HG03439 (cell line): ENCODE results near the gene TMEM258.

Experiments used
- ATAC-seq: cut with Tn5 transposase; IDR thresholded peaks from one replicate; pipeline ENCODE4 v1.9.1; 2021; ENCODE audit warnings: mild to moderate bottlenecking, moderate library complexity; ENCODE audit not compliant: unreplicated experiment

Gene TMEM258

DNA sequence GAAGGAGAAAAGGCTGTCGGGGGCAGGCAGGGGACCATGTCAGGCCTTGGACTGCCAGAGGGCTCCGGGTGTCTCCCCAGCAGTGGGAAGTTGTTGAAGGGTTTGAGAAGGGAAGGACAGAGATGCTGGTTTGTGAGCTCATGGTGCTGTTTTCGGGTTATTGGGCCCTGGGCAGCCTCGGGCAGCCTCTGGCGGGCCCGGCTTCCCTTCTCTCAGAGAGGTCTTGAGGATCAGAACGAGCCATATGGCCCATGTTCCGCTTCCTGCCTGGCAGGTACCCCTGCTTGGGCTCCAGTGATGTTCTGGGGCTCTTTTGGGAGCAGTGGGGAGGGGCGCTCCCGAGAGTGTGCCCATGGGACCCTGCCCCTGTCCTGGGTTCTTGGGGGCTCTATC is 30.2 kb downstream of the TMEM258 start:
- ATAC-seq = no peak

DNA sequence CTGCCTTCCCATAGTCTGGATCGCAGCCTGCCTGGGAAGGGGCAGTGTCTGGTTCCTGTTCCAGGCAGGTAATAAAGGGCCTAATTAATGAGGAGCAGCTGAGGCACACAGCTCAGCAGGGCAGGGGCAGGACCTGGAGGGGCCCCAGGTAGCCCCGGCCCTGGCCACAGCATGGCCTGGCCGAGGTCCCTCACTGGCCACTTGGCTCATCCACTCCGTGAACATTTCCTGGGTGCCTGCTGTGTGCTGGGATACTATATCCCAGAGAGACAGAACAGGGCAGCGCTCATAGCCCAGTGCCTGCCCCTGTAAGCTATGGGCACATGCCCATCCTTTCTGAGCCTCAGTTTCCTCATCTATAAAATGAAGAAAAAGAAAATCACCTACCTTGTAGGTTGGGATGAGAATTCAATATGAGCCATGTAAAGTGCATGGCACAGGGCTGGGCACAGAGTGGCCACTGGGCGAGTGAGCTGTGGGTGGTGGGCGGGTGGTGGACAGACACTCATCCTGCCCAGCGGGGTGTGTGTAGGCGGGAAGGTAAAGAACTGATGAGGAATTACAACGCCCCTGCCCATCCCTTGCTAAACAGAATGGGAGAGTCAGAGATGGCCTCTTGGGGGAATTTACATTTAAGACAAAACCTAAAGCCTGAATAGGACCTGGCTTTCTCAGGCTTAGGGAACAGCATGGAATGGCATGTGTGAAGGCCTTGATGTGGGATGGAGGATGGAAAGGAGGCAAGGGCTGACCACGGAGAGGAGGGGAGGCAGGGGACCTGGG is 30.8 kb downstream of the TMEM258 start:
- no peak for ATAC-seq

DNA sequence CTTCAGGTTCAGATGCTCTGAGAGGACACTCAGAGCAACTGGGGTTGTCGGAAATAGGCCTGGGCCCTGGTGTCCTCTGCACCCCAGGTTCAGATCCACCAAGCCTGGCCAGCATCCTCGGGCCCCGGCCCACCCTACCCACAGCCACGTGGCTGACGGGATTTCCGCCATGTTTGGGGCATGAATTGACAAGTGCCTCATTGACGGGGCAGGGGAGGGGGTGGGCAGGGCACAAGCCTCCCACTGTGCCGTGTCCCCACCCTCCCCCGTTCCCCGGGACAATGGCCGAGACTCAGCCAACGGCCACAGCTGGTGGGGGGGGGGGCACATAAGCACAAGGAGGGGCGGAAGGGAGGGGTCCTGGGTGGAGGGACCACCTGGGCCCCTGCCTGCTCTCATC is 31.5 kb downstream of the TMEM258 start:
- ATAC-seq = no peak

DNA sequence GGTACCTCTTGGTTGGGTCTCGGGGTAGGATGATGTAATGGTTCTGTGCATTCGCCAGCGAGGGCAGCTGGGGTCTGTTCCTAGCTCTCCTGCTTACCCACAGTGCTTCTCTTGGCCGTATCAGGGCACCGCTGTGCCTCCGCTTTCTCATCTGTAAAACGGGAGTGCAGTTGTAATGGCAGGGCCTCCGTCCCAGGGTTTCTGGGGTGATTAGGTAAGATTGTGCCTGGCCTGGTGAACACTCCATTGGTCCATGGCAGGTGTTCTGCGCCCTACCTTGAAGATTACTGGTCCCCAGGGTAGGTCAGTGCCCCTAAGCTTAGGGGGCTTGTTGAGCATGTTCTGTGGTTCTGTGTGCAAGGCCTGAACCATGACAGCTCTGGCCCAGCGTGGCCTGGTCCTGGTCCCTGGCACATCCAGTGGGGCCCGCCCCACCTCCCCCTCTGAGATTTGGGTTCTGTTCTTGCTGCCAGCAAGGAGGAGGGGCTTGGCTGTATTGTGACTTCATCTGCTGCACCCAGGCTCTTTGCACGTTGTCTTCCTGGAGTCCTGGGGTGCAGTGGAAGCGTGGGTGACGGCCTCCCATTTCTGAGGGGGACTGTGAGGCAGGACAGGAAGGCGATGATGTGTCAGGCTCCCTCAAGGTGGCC is 35.1 kb downstream of the TMEM258 start:
- no peak for ATAC-seq

DNA sequence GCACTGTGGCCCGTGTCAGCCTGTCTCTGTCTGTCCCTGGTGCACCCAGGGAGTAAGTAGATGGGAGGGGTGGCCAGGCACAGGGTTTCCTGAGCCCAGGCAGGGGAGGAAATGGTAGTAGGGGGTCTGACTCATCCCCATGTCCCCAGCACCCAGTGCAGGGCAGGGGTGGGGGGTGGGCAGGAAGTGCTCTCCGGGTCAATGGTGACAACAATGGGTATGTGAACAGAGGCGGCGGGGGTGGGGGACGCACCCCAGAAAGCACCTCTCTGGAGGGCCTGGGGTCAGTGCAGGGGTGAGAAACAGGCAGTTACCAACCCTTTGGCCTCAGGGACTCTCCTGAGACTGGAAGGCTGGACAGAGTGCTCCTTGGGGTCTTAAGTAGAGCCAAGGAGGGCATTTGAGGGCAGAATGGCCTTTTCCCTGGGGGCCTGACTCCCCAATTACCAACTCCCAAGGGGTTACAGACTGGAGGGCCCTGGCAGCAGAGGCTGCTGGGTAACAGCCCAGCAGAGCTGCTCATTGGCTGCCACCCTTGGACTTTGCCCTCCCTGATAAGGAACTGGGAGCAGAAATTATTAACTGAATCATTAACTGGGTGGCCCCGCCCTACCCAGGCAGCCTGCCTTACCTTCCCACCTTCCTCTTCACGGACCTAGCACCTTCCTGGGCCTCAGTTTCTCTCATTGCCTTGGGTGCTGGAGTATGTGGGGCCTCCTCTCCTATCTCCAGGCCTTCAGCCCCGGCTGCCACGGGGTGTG is 35.8 kb downstream of the TMEM258 start:
- ATAC-seq = no peak

DNA sequence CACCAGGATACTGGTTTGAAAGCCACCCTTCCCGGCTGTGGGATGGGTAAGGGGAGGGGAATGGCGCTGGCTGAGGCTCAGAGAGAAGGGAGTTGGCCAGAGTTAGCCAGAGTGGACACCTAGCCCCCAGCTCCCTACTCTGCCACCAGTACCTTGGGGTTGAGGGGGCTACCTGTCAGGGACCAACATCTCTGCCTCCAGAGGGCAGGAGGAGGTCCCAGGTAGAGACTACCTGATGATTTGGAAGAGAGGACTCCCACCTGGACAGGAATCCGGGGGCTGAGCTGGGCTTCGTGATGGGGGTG is 36.3 kb downstream of the TMEM258 start:
- no peak for ATAC-seq

DNA sequence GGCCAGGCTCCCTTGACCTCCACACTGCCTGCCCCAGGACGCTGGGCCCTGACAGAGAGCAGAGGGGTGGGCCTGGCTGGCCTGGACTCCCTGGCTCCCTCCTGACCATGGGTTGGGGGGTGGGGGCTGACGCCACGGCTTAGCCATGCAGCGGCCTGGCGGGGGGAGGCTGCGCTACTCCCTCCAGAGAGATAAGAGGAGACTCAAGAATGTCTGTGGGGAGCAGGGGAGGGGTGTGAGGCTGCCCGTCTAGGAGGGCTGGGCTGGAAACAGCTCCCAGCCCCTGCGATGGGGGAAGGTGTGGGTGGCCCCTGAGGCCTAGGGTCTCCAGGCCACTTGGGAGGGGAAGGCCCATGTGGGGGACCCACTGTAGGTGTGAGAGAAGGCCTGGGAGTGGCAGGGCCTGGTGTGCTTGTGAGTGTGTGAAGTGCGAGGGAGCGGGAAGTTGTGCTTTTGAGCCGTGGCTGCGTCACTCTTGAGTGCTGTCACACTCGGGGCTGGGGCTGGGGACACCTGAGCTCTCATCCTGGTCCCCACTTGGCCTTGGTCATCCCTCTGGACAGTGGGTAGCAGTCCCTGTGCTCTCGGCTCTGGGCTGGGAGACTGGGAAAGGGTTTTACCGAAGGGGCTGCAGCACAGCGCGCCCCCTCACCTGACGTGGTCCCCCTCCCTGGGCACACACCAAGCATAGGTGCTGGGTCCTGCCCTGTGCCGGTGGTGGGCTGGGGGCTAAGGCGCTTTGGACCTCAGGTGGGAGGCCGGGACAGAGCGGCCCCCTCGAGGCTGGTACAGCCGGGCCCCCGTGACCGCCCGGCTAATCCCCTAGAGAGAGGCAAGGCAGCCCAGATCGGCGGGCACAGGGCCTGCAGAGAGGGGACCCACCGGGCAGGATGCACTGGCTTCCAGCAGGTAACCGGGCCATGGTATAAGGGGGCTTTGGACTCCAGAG is 37.6 kb downstream of the TMEM258 start:
- no peak for ATAC-seq

DNA sequence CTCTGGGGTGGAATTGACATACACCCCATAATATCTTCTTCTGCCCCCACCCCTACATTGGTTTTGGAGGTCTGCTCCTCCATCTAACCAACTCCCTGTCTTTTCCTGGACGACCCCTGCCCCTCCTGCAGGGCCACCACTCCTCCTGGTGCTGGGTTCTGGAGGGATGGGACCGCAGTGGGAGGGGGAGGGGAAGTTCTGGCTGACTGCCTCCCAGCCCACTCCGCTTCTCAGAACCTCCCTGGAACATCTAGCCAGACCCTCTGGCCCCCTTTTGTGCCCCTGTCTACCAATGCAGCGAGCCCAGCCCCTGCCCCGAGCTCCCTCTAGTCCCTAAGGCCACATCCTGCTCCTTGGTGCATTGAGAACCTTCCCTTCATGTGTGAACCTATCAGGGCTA is 38.7 kb downstream of the TMEM258 start:
- no peak for ATAC-seq

DNA sequence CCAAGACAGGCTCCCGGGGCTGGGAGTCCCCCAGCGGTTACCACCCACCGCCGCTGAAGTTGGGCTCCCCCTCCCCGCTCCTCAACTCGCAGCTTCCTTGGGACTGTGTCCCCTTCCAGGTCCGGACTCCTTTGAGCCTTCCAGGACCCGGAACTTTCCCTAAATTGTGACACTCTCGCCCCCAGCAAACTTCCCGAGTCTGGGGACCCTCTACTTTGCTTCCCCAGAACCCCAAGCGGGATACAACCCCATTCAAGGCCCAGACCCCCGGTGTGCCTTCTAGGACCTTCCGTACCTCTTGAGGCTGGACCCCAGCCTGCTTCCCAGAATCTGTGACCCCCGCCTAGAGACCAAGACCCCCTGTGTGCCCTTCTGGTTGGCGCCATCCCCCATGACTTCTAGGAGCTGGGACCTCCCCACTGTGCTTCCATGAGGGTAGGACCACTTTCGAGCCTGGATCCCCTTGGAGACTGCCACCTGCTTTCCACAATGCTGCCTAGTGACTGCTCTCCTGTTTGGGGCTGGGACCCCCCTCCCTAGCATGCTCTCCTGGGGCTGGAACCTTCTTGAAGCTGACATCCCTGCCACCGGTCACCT is 39.4 kb downstream of the TMEM258 start:
- ATAC-seq = no peak

DNA sequence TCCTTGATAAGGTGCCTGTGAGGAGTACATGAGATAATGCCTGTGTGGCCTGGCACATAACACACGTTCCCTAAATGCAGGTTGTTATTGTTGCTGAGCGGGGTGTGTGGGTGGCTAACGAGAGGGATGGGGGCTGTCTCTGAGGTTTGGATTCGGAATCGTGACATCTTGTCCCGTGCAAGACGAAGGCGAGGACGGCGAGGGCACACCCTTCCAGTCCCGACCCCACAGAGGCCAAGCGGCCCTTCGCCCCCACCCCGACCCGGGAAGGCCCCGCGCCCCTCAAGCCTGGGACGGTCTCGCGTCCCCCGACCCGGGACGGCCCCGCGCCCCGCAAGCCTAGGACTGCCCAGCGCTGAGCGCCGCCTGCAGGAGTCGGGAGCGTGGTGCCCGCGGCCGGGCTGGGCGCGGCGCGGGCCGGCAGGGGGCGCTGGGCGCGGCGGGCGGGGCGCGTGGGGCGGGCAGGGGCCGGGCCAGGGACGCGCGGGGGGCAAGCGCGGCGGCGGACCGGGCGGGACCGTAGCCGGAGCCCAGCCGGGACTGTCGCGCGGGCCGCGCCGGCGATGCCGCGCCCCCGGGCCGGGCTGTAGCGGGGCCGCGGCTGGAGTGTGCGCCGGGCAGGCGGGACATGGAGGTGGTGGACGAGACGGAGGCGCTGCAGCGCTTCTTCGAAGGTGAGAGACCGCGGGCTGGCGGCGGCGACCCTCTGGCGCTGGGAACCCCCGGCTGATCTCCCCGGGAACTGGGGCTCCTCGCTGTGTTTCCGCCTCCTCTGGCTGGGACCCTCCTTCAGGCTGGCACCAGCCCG is 40.1 kb downstream of the TMEM258 start, which contains the start of gene MYRF:
Gene MYRF (plus strand): TSS at position 520 of the 808 bp plus-strand sequence. CDS start 109 bp downstream, at position 629.
- ATAC-seq = no peak

DNA sequence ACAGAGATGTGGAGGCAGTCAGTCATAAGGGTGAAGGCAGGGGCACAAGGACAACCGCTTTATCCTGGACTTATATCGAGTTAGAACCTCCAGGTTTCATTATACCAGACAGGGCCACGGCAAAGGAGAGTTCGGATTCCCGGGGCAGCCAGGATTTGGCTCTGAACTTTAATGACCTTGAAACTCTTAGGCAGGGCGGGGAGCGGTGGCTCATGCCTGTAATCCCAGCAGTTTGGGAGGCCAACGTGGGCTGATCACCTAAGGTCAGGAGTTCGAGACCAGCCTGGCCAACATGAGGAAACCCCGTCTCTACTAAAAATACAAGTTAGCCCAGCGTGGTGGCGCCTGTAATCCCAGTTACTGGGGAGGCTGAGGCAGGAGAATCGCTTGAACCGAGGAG is 41.0 kb downstream of the TMEM258 start:
- no peak for ATAC-seq

DNA sequence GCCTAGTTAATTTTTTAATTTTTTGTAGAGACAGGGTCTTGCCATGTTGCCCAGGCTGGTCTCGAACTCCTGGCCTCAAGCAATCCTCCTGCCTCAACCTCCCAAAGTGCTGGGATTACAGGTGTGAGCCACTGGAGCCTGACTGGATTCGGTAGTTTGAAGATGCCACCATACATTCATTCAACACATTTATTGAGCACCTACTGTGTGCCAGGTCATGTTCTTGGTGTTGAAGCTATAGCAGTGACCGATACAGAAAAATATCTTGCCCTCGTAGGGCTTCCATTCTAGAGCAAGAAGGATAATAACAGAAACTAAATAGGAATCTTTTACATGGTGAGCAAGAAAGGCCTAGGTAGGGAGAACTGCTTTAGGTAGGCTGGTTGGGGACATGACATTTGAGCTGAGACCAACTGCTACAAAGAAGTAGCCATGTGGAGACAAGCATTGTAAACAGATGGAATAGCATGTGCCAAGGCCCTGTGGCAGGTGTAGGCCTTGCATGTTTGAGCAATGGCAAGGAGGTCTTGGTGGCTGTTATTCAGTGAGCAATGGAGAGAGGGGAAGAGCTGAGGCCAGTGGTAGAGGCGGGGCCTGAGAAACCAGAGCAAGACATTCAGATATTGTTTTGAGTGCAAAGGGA is 41.6 kb downstream of the TMEM258 start:
- no peak for ATAC-seq

DNA sequence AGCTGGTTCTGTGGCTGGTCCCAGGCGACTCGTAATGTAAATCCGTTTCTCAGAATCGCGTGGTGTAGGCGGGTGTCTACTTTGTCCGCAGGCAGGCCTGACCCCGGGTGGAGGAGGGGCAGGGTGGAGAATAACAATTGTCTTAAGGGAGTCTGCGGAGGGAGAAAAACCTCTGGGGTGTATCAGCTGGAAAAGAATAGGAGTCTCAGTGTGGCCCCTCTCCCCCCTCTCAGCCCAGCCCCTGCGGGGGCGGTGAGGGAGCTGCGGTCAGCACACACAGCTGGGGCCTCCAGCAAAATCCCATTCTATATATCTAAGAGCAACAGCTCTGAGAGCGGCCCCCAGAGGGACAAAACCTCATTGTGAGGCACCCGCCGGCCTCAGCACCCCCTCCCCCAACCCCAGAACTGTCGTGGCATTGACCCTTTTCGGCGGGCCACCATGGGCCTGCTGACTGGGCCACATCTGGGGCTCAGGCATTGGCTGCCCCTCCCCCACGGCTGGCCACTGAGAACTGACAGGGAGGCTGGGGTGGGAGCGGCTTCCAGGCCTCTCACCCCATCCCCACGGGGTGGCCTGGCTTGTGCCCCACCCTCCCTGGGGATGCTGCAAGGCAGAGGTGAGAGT is 42.7 kb downstream of the TMEM258 start:
- no peak for ATAC-seq

DNA sequence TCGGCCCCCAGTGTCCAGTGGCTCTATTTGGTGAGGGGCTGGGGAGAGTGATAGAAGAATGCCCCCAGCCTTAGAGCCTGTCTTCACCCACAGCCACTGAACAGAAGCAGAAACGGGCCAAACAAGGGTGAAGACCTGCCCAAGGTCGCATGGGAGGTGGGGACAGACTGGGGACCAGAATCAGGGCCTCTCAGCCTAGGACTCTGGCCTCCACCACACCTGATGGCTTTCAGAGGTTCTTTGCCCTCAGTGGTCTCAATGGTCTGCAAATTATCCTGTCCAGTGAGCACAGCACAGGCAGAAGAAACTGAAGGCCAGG is 44.5 kb downstream of the TMEM258 start:
- no peak for ATAC-seq

DNA sequence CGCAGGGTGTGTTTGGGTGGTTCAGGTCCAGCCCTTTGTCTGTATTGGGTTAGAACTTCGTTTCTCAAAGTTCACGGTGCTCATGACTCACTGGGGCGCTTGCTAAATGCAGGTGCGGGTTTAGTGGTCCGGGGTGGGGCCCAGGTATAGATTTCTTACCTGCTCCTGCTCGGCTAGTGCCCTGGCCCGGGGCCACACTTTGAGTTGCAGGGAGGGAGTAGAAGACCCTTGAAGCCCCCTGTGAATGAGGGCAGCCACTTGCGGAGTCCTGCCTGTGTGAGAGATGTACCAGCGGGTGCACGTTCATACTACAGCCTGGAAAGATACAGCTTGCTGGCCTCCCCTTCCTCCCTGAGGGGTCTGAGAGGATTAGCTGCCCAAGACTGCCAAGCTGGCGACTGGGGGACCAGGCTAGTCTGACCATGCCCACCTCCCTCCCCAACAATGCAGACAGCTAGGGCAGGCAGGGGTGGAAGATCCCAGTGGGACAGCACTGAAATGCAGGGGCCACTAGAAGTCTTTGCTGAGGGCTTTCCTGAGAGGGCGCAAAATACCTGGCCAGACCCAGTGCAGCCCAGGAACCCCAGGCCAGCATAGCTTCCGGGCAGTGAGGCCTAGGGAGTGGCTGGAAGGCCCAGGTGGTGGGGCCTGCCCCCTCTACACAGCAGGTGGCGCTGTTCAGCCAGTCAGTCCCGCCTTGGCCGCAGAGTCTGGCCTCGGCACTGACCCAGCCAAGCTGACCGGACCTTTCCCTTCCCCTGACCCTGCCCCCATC is 45.0 kb downstream of the TMEM258 start:
- ATAC-seq = no peak

DNA sequence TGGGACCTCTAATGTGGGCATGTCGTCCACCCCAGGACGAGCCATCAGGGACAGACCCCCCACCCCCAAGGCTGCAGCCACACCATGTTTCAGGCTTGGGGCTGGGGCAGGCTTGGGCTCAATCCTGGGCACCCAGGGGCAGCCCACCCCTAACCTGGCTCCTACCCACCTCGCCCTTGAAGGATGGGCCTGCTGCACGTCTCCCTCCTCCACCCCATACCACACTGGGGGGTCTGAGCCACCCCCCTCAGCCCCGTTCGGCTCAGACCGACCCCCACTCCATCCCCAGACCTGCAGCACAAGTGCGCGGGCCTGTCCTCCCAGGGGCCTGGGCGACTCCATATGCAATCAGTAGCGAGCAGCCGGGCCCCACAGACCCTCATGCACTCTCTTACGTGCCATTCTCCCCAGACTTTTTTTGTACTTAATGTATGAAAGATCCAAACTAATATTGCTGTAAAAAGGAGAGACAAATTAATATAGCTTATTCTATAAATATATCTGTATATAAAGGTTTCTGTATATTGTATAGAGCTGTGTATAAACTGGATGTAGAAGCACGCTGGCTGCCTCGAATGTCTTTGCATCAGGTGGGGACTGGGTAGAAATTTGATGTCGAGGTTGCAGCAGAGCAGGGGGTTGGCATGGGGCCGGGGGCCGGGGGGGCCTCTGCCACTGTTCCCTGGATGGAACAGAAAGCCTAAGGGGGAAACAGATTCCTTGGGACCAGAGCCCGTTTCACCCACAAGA is 45.8 kb downstream of the TMEM258 start:
- ATAC-seq = no peak

DNA sequence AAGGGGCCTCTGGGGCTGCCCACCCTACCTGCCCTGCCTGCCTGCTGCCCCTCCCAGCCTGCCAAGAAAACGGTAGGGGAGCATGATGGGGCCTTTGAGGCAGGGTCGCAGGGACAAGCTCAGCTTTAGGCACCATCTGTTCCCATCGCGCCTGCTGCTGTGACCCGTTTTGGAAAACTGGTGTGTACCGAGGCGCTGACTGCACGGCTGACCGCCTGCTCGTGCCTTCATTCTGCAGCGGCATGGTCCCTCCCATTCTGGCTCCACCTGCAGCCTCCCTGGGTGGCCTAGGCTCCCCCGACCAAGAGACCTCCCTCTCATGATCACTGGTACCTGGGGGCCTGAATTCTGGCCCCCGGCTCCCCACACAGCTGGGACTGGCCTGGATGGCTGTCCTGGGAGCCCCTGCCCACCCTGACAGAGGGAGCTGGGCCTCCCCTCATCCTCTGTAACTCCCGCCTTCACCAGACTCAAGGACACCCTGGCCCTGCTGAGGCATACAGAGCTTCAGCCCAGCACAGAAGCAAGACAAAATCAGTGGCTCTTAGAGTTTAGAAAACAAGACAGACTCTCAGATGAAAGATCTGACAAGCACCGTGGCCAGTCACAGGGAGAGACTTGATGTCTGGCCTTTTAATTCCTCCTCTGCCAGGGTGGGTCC is 46.5 kb downstream of the TMEM258 start:
- no peak for ATAC-seq
